IPS-18a (cell line): ENCODE results near the gene RBMS2.

Experiments used
- H3K27ac ChIP-seq: one replicate; pipeline ENCODE4 v1.5.1; 2013; ENCODE audit warnings: low read length
- H3K27me3 ChIP-seq: one replicate; pipeline ENCODE4 v1.6.1; 2013; ENCODE audit warnings: mild to moderate bottlenecking, low read length; ENCODE audit not compliant: control insufficient read depth, insufficient read depth
- H3K36me3 ChIP-seq: one replicate; pipeline ENCODE4 v1.6.1; 2013; ENCODE audit warnings: low read depth, low read length; ENCODE audit not compliant: control insufficient read depth
- H3K4me1 ChIP-seq: one replicate; pipeline ENCODE4 v1.6.1; 2013; ENCODE audit warnings: low read depth, low read length; ENCODE audit not compliant: control insufficient read depth
- H3K4me3 ChIP-seq: one replicate; pipeline ENCODE4 v1.5.1; 2013; ENCODE audit warnings: low read length
- H3K9ac ChIP-seq: one replicate; pipeline ENCODE4 v1.6.1; 2013; ENCODE audit warnings: mild to moderate bottlenecking, low read length, moderate library complexity
- H3K9me3 ChIP-seq: one replicate; pipeline ENCODE4 v1.6.1; 2013; ENCODE audit warnings: low read depth, low read length; ENCODE audit not compliant: control insufficient read depth

RBMS2 gene

DNA sequence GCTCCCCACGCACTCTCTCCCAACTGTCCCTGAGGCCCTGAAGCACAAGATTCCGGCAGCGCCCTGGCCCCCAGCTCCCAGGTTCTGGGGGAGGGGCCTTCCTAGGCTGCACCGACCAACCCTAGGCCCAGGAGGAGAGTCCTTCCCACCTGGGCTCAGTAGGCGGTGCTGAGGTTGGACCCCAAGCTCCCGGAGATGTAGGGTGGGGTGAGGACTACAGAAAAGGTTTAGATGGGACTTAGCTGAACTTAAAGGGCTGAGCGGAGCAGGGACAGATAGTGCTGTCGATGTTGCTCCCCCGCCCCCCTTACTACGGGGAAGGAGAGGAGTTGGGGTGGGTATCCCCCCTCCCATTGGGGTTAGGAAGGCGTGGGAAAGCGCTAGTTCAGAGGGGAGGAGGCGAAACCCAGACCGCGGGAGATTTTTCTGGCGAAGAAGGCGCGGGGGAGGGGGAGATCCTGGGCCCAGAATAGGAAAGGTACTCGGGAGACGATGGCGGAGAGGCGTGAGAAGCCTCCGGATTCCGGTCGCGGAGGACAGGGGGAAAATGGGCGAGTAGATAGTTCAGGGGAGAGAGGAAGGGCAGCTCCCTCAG, 112.7 kb downstream of the RBMS2 start:
- no peak overlapping the region for H3K27ac ChIP-seq
- peak overlapping the region; percentile 58 for H3K9ac ChIP-seq
- H3K27me3 ChIP-seq = no peaks in the 10 kb centered on the region
- peak overlapping the region; percentile 88 for H3K4me3 ChIP-seq
- H3K9me3 ChIP-seq = no peaks in the 10 kb centered on the region
- peaks cover 22% of the 10 kb centered on the region for H3K36me3 ChIP-seq
- peaks cover 47% of the 10 kb centered on the region for H3K4me1 ChIP-seq

GRCh38 chr12:56634837-56635791, 113.5 kb downstream of the RBMS2 start:
- peak overlapping the region; percentile 58 for H3K9ac ChIP-seq
- no peaks in the 10 kb centered on the region for H3K9me3 ChIP-seq
- H3K27me3 ChIP-seq = no peaks in the 10 kb centered on the region
- peaks cover 30% of the 10 kb centered on the region for H3K36me3 ChIP-seq
- no peak overlapping the region for H3K27ac ChIP-seq
- peak overlapping the region; percentile 88 for H3K4me3 ChIP-seq
- peaks cover 47% of the 10 kb centered on the region for H3K4me1 ChIP-seq

- peak overlapping the region; percentile 17 for H3K27ac ChIP-seq
- H3K4me3 ChIP-seq = peak overlapping the region; percentile 88
- H3K36me3 ChIP-seq = peaks cover 39% of the 10 kb centered on the region
- no peaks in the 10 kb centered on the region for H3K9me3 ChIP-seq
- peaks cover 43% of the 10 kb centered on the region for H3K4me1 ChIP-seq
- H3K9ac ChIP-seq = peak overlapping the region; percentile 38
- H3K27me3 ChIP-seq = no peaks in the 10 kb centered on the region
Measured at GRCh38 chr12:56635806-56636674, 114.4 kb downstream of the RBMS2 start.

DNA sequence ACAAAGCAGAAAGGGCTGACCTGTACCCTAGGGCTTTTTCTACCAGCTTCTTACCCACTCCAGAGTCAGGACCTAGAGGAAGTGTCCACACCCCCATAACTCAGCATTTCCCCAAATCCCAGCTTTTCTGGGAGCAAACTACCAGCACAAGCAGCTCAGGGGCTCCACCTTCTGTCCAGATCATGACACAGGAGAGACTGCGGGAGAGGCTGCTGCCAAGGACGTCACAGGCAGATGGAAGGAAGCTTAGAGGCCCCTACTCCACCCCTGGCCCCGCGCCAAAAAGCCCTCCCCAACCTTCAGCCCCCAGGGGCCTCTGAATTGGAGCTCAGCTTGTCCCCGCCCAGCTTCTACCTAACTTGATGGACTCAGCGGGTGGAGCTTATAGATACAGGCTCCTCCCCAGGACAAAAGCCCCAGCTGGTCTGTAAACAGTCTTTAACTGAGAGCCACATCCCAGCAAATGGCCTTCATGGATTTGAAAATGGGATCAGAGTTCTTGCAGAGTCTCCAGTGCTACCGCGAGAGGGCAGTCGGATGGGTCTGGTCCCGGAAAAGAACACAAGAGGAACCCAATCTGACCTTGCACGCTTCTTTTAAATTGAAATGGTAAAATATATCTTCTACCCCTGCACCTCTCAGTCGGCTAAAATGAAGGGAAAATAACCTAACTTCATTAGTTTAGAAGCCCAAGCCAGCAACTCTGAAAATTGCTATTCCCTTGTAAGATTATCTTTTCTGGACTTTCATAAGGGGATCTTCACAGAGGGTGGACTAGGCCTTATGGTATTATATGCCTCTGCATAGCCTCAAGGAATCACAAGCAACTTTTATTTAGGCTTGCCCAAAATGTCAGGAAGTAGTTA, 115.3 kb downstream of the RBMS2 start:
- peak overlapping the region; percentile 88 for H3K4me3 ChIP-seq
- peaks cover 45% of the 10 kb centered on the region for H3K36me3 ChIP-seq
- H3K9me3 ChIP-seq = no peaks in the 10 kb centered on the region
- H3K4me1 ChIP-seq = peaks cover 37% of the 10 kb centered on the region
- H3K27me3 ChIP-seq = no peaks in the 10 kb centered on the region
- peak overlapping the region; percentile 24 for H3K9ac ChIP-seq
- peak overlapping the region; percentile 17 for H3K27ac ChIP-seq

DNA sequence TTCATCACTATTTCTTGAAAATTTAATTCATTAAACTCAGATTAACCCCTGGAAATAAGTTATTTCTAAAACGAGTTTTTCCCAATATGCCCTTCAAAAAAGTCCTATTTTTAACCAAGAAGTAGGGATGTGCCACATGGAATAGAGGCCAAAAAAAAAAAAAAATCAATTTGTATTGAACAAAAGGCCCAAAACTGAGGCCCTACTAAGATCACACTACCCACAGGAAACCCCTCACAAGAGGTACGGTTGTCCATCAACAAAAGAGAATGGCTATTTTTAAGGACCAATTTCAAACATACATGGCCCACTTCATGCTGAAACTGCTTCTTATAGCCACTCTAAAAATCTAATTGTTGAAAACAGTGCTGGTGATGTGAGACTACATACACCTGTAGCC, 116.0 kb downstream of the RBMS2 start:
- no peak overlapping the region for H3K9ac ChIP-seq
- peaks cover 52% of the 10 kb centered on the region for H3K36me3 ChIP-seq
- H3K9me3 ChIP-seq = no peaks in the 10 kb centered on the region
- peaks cover 32% of the 10 kb centered on the region for H3K4me1 ChIP-seq
- H3K27ac ChIP-seq = no peak overlapping the region
- no peaks in the 10 kb centered on the region for H3K27me3 ChIP-seq
- no peak overlapping the region for H3K4me3 ChIP-seq

DNA sequence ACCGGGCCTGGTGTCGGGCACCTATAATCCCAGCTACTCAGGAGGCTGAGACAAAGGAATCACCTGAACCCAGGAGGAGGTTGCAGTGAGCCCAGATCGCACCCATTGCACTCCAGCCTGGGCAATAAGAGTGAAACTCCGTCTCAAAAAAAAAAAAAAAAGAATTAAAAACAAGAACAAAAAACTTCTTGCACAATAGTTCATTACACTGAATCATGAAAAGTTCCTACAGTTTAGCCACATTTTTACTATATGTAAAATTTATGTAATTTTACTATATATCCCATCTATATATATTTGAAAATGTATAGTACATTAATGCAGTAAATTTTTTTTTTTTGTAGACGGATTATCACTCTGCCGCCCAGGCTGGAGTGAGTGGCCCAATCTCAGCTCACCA, 119.6 kb downstream of the RBMS2 start:
- Histone ChIP-seq H3K36me3 (peaks cover 77% of the 10 kb centered on the region), H3K4me1 (peaks cover 15% of the 10 kb centered on the region), H3K27me3 (no peaks in the 10 kb centered on the region), H3K9me3 (no peaks in the 10 kb centered on the region), H3K27ac (no peak overlapping the region), H3K4me3 (no peak overlapping the region), H3K9ac (no peak overlapping the region)

DNA sequence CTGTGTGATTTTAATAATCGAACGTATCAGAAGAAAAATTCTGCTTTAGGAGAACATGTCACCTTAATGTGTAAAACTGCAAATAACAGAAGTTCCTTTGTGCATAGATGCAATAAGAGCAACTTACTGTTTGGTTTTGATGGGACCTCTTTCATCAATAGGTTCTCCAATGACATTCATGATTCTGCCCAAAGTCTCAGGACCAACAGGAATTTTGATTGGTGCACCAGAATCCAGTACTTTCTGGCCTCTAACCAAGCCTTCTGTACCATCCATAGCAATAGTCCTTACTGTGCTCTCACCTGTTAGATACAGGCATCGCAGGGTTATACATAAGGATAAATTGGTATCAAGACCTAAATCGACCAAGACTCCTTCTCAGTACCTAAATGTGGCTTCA, 123.0 kb downstream of the RBMS2 start:
- peak overlapping the region; percentile 99 for H3K9ac ChIP-seq
- H3K4me1 ChIP-seq = peaks cover 12% of the 10 kb centered on the region
- H3K36me3 ChIP-seq = peaks cover 52% of the 10 kb centered on the region
- peak overlapping the region; percentile 100 for H3K4me3 ChIP-seq
- H3K27me3 ChIP-seq = no peaks in the 10 kb centered on the region
- peak overlapping the region; percentile 96 for H3K27ac ChIP-seq
- H3K9me3 ChIP-seq = no peaks in the 10 kb centered on the region

DNA sequence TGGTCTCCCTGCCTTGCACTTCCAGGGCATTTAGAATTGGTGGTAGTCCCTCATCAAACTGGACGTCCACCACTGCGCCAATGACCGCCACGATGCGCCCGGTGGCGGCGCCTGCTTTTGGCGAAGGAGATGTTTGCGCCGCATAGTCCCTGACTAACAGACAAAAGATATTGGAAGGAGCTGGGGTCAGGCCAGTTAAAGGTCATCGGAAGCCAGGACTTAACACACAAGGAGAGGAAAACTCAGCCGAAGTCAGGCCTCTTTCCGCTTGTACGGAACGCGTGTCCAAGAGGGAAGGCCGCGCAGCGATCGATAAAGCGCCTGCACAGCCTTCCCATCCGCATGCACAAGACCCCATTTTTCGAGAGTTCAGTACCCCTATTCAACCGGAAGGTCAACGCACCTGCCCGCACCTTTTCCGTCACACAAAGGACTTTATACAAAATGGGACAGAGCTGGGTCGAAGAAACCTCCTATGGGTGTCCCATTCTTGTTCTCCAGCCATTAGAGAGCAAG, 123.6 kb downstream of the RBMS2 start:
- Histone ChIP-seq H3K36me3 (peaks cover 46% of the 10 kb centered on the region), H3K4me1 (peaks cover 12% of the 10 kb centered on the region), H3K27ac (peak overlapping the region; percentile 96), H3K9me3 (no peaks in the 10 kb centered on the region), H3K27me3 (no peaks in the 10 kb centered on the region), H3K4me3 (peak overlapping the region; percentile 100), H3K9ac (peak overlapping the region; percentile 99)
